HepG2 (cell line): Measurements from ENCODE around the gene ACOXL. TPM values are rescaled to one million over a fixed set of nuclear protein-coding genes. Genes with fewer than 3 reads are reported as not detected.

ENCODE experiments used
- CHCHD3 ChIP-seq: sonication (generic); formaldehyde crosslinking; IDR thresholded peaks from 2 replicates; pipeline ENCODE4 v1.8.0; 2022; ENCODE audit warnings: mild to moderate bottlenecking, missing genetic modification reagents, moderate library complexity
- GTF3A ChIP-seq: sonication (generic); formaldehyde crosslinking; conservative IDR thresholded peaks from 2 replicates; pipeline ENCODE4 v1.4.0; 2020; ENCODE audit warnings: mild to moderate bottlenecking, missing genetic modification reagents
- NFIB ChIP-seq: sonication (generic); formaldehyde crosslinking; IDR thresholded peaks from 2 replicates; pipeline ENCODE4 v1.9.0; 2021; ENCODE audit warnings: missing genetic modification reagents, mild to moderate bottlenecking, borderline replicate concordance
- SNAI1 ChIP-seq: sonication (generic); formaldehyde crosslinking; IDR thresholded peaks from 2 replicates; pipeline ENCODE4 v1.5.0; 2020; ENCODE audit warnings: mild to moderate bottlenecking, missing genetic modification reagents, borderline replicate concordance
- TOPORS ChIP-seq: sonication (generic); formaldehyde crosslinking; IDR thresholded peaks from 2 replicates; pipeline ENCODE4 v1.8.0; 2023; ENCODE audit warnings: mild to moderate bottlenecking, missing genetic modification reagents
- WIZ ChIP-seq: sonication (generic); formaldehyde crosslinking; IDR thresholded peaks from 2 replicates; pipeline ENCODE4 v1.5.1; 2020; ENCODE audit warnings: mild to moderate bottlenecking, missing genetic modification reagents
- YEATS2 ChIP-seq: sonication (generic); formaldehyde crosslinking; IDR thresholded peaks from 2 replicates; pipeline ENCODE4 v1.4.0; 2020; ENCODE audit warnings: missing genetic modification reagents, borderline replicate concordance
- ZNF235 ChIP-seq: sonication (generic); formaldehyde crosslinking; IDR thresholded peaks from 2 replicates; pipeline ENCODE4 v1.8.1; 2023; ENCODE audit warnings: mild to moderate bottlenecking, missing genetic modification reagents, borderline replicate concordance
- ZNF33A ChIP-seq: sonication (generic); formaldehyde crosslinking; IDR thresholded peaks from 2 replicates; pipeline ENCODE4 v1.5.1; 2020; ENCODE audit warnings: missing genetic modification reagents, mild to moderate bottlenecking, moderate library complexity, borderline replicate concordance
- polyA plus RNA-seq, 8 experiments: library from polyadenylated mRNA; depleted of rRNA in 3 of 8; stranded (reverse) in 7 of 8; unstranded in 1 of 8; fragments of >200 nt; fragmentation: Illumina TruSeq in 4 of 8; extraction: Trizol in 4 of 8; gene quantifications; 2 replicates each; pipeline versions ENCODE4 v1.2.1 to v1.2.3, GENCODE V29; 2011 to 2016; ENCODE audit warnings: low read depth in 4 of 8, missing spikeins in 1 of 8, mixed read lengths in 1 of 8; ENCODE audit not compliant: insufficient read depth in 1 of 8
- total RNA-seq, 5 experiments: library from RNA; depleted of rRNA; stranded (reverse); fragments of >200 nt; fragmentation: Illumina TruSeq; extraction: Trizol; gene quantifications; 2 replicates each; pipeline ENCODE4 v1.2.3, GENCODE V29; 2016; ENCODE audit warnings: low read depth in 1 of 5
- TF ChIP-seq, protein P1 (sequence below): sonication (generic); formaldehyde crosslinking; IDR thresholded peaks from 2 replicates; pipeline ENCODE4 v1.4.0; 2020; ENCODE audit warnings: mild to moderate bottlenecking, missing genetic modification reagents
- TF ChIP-seq, protein P2 (sequence below): fragments of 450-650 bp; IDR thresholded peaks from 2 replicates; pipeline ENCODE4 v1.6.1; 2017
- TF ChIP-seq, protein P3 (sequence below): sonication (generic); formaldehyde crosslinking; IDR thresholded peaks from 2 replicates; pipeline ENCODE4 v1.4.0; 2020; ENCODE audit warnings: mild to moderate bottlenecking, missing genetic modification reagents
- TF ChIP-seq, protein P4 (sequence below): sonication (generic); formaldehyde crosslinking; IDR thresholded peaks from 2 replicates; pipeline ENCODE4 v1.4.0; 2020; ENCODE audit warnings: missing genetic modification reagents
- TF ChIP-seq, protein P5 (sequence below): IDR thresholded peaks from 2 replicates; pipeline ENCODE4 v1.6.1; 2016; ENCODE audit warnings: low read depth, control low read depth
- TF ChIP-seq, protein P6 (sequence below): sonication (generic); formaldehyde crosslinking; IDR thresholded peaks from 2 replicates; pipeline ENCODE4 v1.8.0; 2022; ENCODE audit warnings: mild to moderate bottlenecking, missing genetic modification reagents, moderate library complexity

ACOXL gene
- total and polyA plus RNA-seq, 2 of the 13 experiments (the other 11 are each of a cell fraction or from before 2014, with no cell fraction given): not detected

DNA sequence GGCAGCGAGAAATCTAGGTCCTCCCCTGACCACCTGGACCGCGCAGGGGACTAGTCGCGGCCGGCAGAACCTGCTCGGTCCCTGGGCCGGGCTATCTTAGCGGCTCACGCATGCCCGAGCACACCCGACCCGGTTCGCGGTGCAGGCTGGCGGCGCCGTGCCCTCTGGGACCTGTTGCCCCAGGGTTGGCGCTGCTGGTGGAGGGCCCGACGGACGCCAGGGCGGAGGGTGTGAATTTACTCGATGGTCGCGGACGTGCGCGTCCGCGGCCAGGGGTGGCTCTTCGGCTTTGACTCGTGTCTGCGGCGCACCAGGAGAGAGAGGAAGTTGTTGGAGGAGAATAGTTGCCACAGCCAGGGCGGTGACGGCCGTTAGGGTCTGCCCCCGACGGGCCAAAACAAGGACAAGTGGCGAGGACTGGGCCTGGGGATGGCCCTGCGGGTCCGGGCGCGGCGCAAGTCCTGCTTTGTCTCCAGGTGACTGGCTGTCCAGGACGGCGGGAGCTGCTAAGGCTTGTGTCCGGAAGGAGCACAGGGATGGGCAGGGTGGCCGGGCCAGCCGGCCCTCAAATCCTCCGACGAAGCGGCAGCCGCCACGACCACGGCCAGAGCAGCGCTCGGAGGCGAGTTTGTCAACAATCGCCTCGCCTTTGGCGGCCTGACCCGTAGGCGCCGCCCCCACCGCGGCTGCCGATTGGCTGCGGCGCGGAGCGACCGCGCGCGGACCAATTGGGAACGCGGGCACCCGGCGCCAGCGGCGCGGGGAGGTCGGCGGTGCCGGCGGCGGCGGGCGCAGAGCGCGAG, 389.7 kb downstream of the ACOXL start (continued):
- TF ChIP-seq, protein P1, sequence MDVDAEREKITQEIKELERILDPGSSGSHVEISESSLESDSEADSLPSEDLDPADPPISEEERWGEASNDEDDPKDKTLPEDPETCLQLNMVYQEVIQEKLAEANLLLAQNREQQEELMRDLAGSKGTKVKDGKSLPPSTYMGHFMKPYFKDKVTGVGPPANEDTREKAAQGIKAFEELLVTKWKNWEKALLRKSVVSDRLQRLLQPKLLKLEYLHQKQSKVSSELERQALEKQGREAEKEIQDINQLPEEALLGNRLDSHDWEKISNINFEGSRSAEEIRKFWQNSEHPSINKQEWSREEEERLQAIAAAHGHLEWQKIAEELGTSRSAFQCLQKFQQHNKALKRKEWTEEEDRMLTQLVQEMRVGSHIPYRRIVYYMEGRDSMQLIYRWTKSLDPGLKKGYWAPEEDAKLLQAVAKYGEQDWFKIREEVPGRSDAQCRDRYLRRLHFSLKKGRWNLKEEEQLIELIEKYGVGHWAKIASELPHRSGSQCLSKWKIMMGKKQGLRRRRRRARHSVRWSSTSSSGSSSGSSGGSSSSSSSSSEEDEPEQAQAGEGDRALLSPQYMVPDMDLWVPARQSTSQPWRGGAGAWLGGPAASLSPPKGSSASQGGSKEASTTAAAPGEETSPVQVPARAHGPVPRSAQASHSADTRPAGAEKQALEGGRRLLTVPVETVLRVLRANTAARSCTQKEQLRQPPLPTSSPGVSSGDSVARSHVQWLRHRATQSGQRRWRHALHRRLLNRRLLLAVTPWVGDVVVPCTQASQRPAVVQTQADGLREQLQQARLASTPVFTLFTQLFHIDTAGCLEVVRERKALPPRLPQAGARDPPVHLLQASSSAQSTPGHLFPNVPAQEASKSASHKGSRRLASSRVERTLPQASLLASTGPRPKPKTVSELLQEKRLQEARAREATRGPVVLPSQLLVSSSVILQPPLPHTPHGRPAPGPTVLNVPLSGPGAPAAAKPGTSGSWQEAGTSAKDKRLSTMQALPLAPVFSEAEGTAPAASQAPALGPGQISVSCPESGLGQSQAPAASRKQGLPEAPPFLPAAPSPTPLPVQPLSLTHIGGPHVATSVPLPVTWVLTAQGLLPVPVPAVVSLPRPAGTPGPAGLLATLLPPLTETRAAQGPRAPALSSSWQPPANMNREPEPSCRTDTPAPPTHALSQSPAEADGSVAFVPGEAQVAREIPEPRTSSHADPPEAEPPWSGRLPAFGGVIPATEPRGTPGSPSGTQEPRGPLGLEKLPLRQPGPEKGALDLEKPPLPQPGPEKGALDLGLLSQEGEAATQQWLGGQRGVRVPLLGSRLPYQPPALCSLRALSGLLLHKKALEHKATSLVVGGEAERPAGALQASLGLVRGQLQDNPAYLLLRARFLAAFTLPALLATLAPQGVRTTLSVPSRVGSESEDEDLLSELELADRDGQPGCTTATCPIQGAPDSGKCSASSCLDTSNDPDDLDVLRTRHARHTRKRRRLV (CRISPR knock-in tag): peak; percentile 92
- TF ChIP-seq, protein P2, sequence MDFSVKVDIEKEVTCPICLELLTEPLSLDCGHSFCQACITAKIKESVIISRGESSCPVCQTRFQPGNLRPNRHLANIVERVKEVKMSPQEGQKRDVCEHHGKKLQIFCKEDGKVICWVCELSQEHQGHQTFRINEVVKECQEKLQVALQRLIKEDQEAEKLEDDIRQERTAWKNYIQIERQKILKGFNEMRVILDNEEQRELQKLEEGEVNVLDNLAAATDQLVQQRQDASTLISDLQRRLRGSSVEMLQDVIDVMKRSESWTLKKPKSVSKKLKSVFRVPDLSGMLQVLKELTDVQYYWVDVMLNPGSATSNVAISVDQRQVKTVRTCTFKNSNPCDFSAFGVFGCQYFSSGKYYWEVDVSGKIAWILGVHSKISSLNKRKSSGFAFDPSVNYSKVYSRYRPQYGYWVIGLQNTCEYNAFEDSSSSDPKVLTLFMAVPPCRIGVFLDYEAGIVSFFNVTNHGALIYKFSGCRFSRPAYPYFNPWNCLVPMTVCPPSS: no peak
- TF ChIP-seq CHCHD3 (CRISPR knock-in tag) (0 out of 2 replicates have a peak, but pooled peaks have one; percentile 61), NFIB (CRISPR knock-in tag) (peak; percentile 49; the same call in 1 of the 2 replicates), TOPORS (no peak), WIZ (CRISPR knock-in tag) (no peak), ZNF33A (CRISPR knock-in tag) (no peak), ZNF235 (CRISPR knock-in tag) (peak; percentile 87; the same call in 1 of the 2 replicates), SNAI1 (peak; percentile 18; the same call in 1 of the 2 replicates), YEATS2 (CRISPR knock-in tag) (no peak), GTF3A (no peak)
- TF ChIP-seq, protein P3, sequence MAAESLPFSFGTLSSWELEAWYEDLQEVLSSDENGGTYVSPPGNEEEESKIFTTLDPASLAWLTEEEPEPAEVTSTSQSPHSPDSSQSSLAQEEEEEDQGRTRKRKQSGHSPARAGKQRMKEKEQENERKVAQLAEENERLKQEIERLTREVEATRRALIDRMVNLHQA (CRISPR knock-in tag): no peak
- TF ChIP-seq, protein P4, sequence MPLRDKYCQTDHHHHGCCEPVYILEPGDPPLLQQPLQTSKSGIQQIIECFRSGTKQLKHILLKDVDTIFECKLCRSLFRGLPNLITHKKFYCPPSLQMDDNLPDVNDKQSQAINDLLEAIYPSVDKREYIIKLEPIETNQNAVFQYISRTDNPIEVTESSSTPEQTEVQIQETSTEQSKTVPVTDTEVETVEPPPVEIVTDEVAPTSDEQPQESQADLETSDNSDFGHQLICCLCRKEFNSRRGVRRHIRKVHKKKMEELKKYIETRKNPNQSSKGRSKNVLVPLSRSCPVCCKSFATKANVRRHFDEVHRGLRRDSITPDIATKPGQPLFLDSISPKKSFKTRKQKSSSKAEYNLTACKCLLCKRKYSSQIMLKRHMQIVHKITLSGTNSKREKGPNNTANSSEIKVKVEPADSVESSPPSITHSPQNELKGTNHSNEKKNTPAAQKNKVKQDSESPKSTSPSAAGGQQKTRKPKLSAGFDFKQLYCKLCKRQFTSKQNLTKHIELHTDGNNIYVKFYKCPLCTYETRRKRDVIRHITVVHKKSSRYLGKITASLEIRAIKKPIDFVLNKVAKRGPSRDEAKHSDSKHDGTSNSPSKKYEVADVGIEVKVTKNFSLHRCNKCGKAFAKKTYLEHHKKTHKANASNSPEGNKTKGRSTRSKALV (CRISPR knock-in tag): peak; percentile 22
- TF ChIP-seq, protein P5, sequence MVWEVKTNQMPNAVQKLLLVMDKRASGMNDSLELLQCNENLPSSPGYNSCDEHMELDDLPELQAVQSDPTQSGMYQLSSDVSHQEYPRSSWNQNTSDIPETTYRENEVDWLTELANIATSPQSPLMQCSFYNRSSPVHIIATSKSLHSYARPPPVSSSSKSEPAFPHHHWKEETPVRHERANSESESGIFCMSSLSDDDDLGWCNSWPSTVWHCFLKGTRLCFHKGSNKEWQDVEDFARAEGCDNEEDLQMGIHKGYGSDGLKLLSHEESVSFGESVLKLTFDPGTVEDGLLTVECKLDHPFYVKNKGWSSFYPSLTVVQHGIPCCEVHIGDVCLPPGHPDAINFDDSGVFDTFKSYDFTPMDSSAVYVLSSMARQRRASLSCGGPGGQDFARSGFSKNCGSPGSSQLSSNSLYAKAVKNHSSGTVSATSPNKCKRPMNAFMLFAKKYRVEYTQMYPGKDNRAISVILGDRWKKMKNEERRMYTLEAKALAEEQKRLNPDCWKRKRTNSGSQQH (CRISPR knock-in tag): no peak
- TF ChIP-seq, protein P6, sequence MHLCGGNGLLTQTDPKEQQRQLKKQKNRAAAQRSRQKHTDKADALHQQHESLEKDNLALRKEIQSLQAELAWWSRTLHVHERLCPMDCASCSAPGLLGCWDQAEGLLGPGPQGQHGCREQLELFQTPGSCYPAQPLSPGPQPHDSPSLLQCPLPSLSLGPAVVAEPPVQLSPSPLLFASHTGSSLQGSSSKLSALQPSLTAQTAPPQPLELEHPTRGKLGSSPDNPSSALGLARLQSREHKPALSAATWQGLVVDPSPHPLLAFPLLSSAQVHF (CRISPR knock-in tag): peak; percentile 57; the same call in 1 of the 2 replicates
